DMS 273 treated with DMSO at 0.1 percent for 48 hours (cell line): ENCODE results near the gene S100A7A.
"Not testable (repeated sequence)": the region's sequence is repeated elsewhere in the genome, so short reads cannot be mapped to it uniquely, and the experiment has no call there.

Source experiments
- DNase-seq: peaks from one replicate; lab custom pipeline; 2025; lab: John Stamatoyannopoulos, UW

S100A7A gene

DNA sequence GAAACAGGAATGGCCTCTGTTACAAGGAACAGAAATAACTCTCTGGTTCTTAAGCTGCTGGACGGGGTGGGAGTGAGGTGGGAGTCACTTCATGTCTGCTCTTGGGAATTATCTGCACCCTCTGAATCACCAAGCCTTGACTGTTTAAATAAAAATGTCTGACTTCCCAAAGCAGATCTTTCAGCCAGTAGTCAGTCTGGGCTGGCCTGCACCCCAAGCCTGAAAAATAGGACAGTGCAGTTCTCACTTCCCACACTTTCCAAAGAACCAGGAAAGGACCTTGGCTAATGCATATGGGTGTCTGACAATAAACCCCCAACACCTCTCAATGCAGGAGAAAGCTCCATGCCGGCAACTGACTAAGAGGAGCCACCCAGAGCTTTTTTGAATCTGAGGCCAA lies 43.3 kb downstream of the S100A7A start:
- DNase-seq = no peak

DNA sequence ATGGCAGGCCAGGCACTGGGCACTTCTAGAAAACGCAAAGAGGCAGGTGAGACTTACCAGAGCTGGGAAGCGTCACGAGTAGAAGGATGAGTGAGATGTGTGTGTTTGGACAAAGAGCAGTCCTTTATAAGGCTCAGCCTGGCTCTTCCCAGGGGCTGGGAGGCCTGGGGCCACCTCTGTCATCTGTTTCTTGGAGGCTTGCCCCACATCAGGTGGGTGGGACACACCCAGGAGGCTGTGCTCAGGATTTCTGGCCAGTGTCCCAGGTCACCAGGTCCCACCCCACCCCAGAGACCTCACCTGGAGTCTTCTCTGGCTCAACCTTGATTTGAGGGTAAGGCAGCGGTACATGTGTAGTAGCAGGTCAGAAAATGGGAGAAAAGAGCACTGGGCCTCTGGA lies 44.2 kb downstream of the S100A7A start, which contains the start of gene S100A7:
Gene S100A7, minus strand, starts transcription at position 101 of the 400 bp plus-strand sequence. CDS start 1,638 bp downstream, outside the sequence.
- no peak for DNase-seq

DNA sequence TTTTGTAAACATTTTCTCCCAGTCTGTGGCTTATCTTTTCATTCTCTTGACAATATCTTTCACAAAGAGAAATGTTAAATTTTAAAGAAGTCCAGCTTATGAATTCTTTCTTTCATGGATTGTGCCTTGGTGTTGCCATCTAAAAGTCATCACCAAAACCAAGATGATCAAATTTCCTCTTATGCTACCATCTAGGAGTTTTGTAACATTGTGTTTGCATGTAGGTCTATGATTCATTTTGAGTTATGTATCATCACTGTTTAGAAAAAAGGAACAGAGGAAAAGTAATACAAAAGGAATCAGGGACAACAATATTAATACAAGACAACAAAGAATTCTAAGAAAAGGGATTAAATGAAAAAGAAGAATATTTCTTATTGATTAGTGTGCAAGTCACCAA lies 46.4 kb downstream of the S100A7A start:
- DNase-seq = not testable (repeated sequence)

DNA sequence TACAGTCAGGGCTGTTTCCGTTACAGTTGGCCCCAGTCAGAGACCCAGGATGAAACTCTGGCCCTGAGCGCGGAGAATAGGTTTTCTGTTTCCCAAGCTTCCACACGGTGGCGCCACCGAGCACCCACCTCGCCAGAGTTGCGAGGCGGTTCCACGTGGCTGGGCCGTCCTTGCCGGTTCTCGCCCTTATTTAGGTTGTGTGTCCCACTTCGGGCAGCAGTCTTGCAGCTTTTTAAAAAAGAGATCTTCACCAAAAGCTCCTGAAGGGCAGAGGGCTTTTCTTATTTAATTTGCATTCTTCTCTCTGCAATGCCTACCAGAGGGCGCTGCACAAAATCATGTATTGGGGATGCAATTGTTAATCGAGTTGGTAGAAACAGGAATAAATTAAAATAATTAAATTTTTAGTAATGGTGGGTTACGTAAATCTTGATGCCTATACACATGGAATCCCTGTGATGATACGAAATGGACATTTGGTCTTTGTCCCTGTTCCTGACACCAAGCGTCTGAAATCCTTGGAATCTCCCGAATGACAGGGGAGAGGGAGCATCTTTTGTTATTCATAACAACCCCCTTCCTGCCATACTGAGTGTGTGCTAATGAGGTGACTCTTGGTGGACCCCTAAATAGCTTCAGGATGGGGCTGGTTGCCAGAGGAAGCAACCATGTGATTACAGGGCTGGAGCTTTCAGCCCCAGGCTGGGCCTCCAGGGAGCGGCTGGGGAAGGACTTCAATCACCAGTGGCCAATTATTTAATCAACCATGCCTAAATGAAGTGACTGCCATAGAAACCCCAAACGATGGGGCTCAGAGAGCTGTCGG lies 49.7 kb downstream of the S100A7A start:
- no peak for DNase-seq

DNA sequence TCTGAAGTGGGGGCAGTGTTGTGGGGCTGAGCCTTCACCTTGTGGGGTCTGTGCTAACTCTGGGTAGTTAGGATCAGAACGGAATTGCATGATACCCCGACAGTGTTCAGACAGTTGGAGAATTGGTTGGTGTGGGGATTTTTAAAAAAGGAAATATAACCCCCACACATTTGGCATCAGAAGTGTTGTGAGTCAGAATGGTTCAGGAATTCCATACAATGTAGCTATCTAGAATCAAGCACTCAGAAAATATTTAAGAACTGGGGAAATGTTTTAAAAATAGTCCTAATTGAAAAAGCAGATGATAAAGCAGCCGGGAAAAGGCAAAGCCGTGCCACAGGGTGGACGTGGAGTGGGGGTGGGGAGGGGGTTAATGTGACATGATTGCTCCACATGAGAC lies 50.6 kb downstream of the S100A7A start:
- DNase-seq = no peak

DNA sequence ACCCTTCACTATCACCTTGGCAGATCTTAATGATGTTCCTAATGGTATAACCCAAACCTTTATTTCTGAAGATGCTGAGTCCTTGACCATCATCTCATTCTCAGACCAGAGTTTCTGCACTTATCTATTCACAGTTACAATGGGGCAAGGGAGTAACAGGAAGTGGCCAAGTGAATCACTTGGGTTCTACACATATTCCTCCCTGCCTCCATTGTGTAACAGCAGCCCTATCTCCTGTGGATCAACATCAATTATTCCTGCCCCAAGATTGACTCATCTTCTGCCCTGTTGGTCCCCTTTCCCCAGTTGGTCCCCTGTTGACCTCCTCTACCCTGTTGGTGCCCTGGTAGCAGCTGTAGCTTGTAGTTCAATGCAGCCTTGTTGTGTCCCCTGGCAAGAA lies 54.4 kb downstream of the S100A7A start:
- no peak for DNase-seq
